ENCODE data around the gene MREG. TPM values are rescaled to one million over a fixed set of nuclear protein-coding genes. Genes with fewer than 3 reads are reported as not detected.

Gene MREG
- total RNA-seq (10.8 TPM), polyA plus RNA-seq (1 to 10 TPM in 3 of 4 donors, under 1 TPM in 1; 0.75 to 2.6 (median 2.0) TPM)

- DNase-seq = peak; percentile 73 to 84 (median 79)
- Histone ChIP-seq H3K36me3 (ENCODE audit: control insufficient read depth, insufficient read depth, low read length) (no peaks in the 10 kb centered on the region), H3K27me3 (ENCODE audit: control insufficient read depth, insufficient read depth, low read length) (no peaks in the 10 kb centered on the region), H3K27ac (ENCODE audit: insufficient read depth, low read length, poor library complexity, severe bottlenecking) (peak within 1 kb of the TSS; percentile 50), H3K9me3 (ENCODE audit: control insufficient read depth in 2 of 2, low read length in 2 of 2) (no peaks in the 10 kb centered on the region), H3K4me1 (ENCODE audit: control insufficient read depth, insufficient read depth, low read length, poor library complexity, severe bottlenecking) (peaks cover 29% of the 10 kb centered on the region), H3K4me3 (ENCODE audit: low read depth, low read length) (peak within 1 kb of the TSS; percentile 79)
- H3K4me1 Mint-ChIP-seq = peaks cover 36 to 58% (median 51%) of the 10 kb centered on the region in 4 donors
- H3K27me3 Mint-ChIP-seq = no peaks in the 10 kb centered on the region
- H3K36me3 Mint-ChIP-seq = peaks cover 5% of the 10 kb centered on the region
- ATAC-seq (ENCODE audit: low read depth in 2 of 2) = peak; percentile 64 to 67
- H3K27ac Mint-ChIP-seq = peak within 1 kb of the TSS; percentile 45 to 91 (median 86)
- no peaks in the 10 kb centered on the region for H3K9me3 Mint-ChIP-seq
- peak within 1 kb of the TSS; percentile 89 to 97 (median 90) for H3K4me3 Mint-ChIP-seq
These were observed at the start of gene MREG for GRCh38 chr2:216013080-216013909. Gene MREG (minus strand): TSS chr2:216013551. CDS start chr2:216013327, 224 bp downstream.

- Histone ChIP-seq H3K27ac (ENCODE audit: insufficient read depth, low read length, poor library complexity, severe bottlenecking) (no peak overlapping the region), H3K9me3 (ENCODE audit: control insufficient read depth in 2 of 2, low read length in 2 of 2) (no peaks in the 10 kb centered on the region), H3K36me3 (ENCODE audit: control insufficient read depth, insufficient read depth, low read length) (peaks cover 28% of the 10 kb centered on the region), H3K4me3 (ENCODE audit: low read depth, low read length) (no peak overlapping the region), H3K4me1 (ENCODE audit: control insufficient read depth, insufficient read depth, low read length, poor library complexity, severe bottlenecking) (peaks cover 22% of the 10 kb centered on the region), H3K27me3 (ENCODE audit: control insufficient read depth, insufficient read depth, low read length) (no peaks in the 10 kb centered on the region)
- Mint-ChIP-seq H3K4me1 (peaks cover 19 to 38% (median 29%) of the 10 kb centered on the region in 4 donors), H3K27ac (peak overlapping the region; percentile 23 to 97 (median 34)), H3K27me3 (no peaks in the 10 kb centered on the region), H3K9me3 (peaks cover 0 to 6% (median 0%) of the 10 kb centered on the region in 7 donors), H3K4me3 (peak overlapping the region in 3 of 4 donors; percentile 8 to 26 (median 15)), H3K36me3 (peaks cover 29% of the 10 kb centered on the region)
- ATAC-seq (ENCODE audit: low read depth in 2 of 2) (peak in 1 of 2 donors; percentile 27), DNase-seq (peak in 1 of 3 donors; percentile 32)
These were observed 46.0 kb upstream of the MREG start for GRCh38 chr2:216059233-216059834.

DNA sequence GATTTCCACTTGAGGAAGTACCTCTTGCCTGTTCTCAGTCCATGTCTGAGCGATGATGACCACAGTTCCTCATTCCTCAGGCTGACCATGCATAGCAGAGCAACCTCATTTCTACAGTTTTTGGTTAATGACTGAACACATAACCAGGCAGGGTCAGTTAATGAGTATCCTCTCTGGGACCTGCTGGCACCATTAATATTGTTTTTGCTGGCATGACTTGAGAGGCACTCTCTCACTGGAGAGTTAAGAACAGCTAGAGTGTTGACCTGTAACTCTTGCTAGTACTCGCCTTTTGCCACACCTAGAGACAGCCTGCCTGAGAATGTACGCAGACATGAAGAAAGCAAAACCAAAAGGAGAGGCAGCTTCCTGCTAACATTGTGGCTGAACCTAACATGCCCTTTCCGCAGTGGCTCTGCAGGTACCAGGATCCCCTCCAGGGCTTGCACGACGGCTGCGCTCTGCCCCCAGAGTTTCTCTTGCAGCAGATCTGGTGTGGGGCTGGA, 44.4 kb upstream of the MREG start:
- Histone ChIP-seq H3K27me3 (ENCODE audit: control insufficient read depth, insufficient read depth, low read length) (no peaks in the 10 kb centered on the region), H3K27ac (ENCODE audit: insufficient read depth, low read length, poor library complexity, severe bottlenecking) (peak overlapping the region; percentile 92), H3K36me3 (ENCODE audit: control insufficient read depth, insufficient read depth, low read length) (peaks cover 16% of the 10 kb centered on the region), H3K9me3 (ENCODE audit: control insufficient read depth in 2 of 2, low read length in 2 of 2) (no peaks in the 10 kb centered on the region), H3K4me3 (ENCODE audit: low read depth, low read length) (peak overlapping the region; percentile 88), H3K4me1 (ENCODE audit: control insufficient read depth, insufficient read depth, low read length, poor library complexity, severe bottlenecking) (peaks cover 22% of the 10 kb centered on the region)
- Mint-ChIP-seq H3K36me3 (peaks cover 29% of the 10 kb centered on the region), H3K27me3 (no peaks in the 10 kb centered on the region), H3K4me1 (peaks cover 19 to 38% (median 29%) of the 10 kb centered on the region in 4 donors), H3K9me3 (peaks cover 0 to 6% (median 0%) of the 10 kb centered on the region in 7 donors), H3K4me3 (peak overlapping the region; percentile 63 to 88 (median 80)), H3K27ac (peak overlapping the region; percentile 97 to 100 (median 99))
- peak; percentile 97 to 98 for ATAC-seq (ENCODE audit: low read depth in 2 of 2)
- DNase-seq = peak; percentile 25 to 91 (median 69)

- H3K27ac ChIP-seq (ENCODE audit: insufficient read depth, low read length, poor library complexity, severe bottlenecking) = peak overlapping the region; percentile 92
- H3K4me3 Mint-ChIP-seq = peak overlapping the region in 3 of 4 donors; percentile 29 to 82 (median 43)
- H3K9me3 Mint-ChIP-seq = peaks cover 0 to 6% (median 0%) of the 10 kb centered on the region in 7 donors
These were observed 43.4 kb upstream of the MREG start for GRCh38 chr2:216056739-216057138.

DNA sequence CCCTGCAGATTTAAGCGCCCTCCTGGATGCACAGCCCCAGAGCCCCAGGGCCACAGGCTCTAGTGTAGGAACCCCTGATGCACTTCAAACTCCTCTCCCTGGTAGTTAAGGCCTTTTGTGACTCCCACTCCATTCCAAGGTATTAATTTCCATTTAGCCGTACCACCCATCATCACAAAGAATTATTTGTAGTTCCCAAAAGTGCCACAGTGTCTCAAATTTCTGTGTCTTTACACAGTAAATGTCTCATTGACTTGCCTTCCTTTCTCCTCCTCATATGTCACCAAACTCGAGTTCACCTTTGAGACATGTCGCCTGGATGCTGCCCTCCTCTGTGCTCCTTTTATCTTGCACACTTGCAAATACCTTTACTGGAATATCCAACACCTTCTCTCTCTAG, 42.3 kb upstream of the MREG start:
- no peak overlapping the region for H3K4me3 ChIP-seq (ENCODE audit: low read depth, low read length)
- H3K9me3 ChIP-seq (ENCODE audit: control insufficient read depth in 2 of 2, low read length in 2 of 2) = no peaks in the 10 kb centered on the region
- no peak for ATAC-seq (ENCODE audit: low read depth in 2 of 2)

More at GRCh38 chr2:216056739-216057138, 43.4 kb upstream of the MREG start:
- Mint-ChIP-seq H3K27me3 (no peaks in the 10 kb centered on the region), H3K4me1 (peaks cover 19 to 38% (median 28%) of the 10 kb centered on the region in 4 donors), H3K27ac (peak overlapping the region; percentile 97 to 100 (median 99)), H3K36me3 (peaks cover 23% of the 10 kb centered on the region)
- Histone ChIP-seq H3K4me1 (ENCODE audit: control insufficient read depth, insufficient read depth, low read length, poor library complexity, severe bottlenecking) (peaks cover 22% of the 10 kb centered on the region), H3K36me3 (ENCODE audit: control insufficient read depth, insufficient read depth, low read length) (peaks cover 8% of the 10 kb centered on the region), H3K4me3 (ENCODE audit: low read depth, low read length) (peak overlapping the region; percentile 88), H3K27me3 (ENCODE audit: control insufficient read depth, insufficient read depth, low read length) (no peaks in the 10 kb centered on the region), H3K9me3 (ENCODE audit: control insufficient read depth in 2 of 2, low read length in 2 of 2) (no peaks in the 10 kb centered on the region)
- DNase-seq = no peak
- no peak for ATAC-seq (ENCODE audit: low read depth in 2 of 2)

GRCh38 chr2:216052420-216052819, 39.1 kb upstream of the MREG start:
- H3K9me3 ChIP-seq (ENCODE audit: control insufficient read depth in 2 of 2, low read length in 2 of 2) = no peaks in the 10 kb centered on the region
- no peaks in the 10 kb centered on the region for H3K9me3 Mint-ChIP-seq
- no peak for ATAC-seq (ENCODE audit: low read depth in 2 of 2)
- H3K4me3 Mint-ChIP-seq = no peak overlapping the region
- no peak overlapping the region for H3K4me3 ChIP-seq (ENCODE audit: low read depth, low read length)
- no peak for DNase-seq
- H3K4me1 ChIP-seq (ENCODE audit: control insufficient read depth, insufficient read depth, low read length, poor library complexity, severe bottlenecking) = peaks cover 10% of the 10 kb centered on the region
- H3K36me3 ChIP-seq (ENCODE audit: control insufficient read depth, insufficient read depth, low read length) = peaks cover 12% of the 10 kb centered on the region
- no peak overlapping the region for H3K27ac ChIP-seq (ENCODE audit: insufficient read depth, low read length, poor library complexity, severe bottlenecking)
- no peak overlapping the region for H3K27ac Mint-ChIP-seq
- peaks cover 7 to 15% (median 13%) of the 10 kb centered on the region in 4 donors for H3K4me1 Mint-ChIP-seq
- no peaks in the 10 kb centered on the region for H3K27me3 Mint-ChIP-seq
- H3K27me3 ChIP-seq (ENCODE audit: control insufficient read depth, insufficient read depth, low read length) = no peaks in the 10 kb centered on the region
- H3K36me3 Mint-ChIP-seq = peaks cover 28% of the 10 kb centered on the region

More for the DNA sequence above, 42.3 kb upstream of the MREG start:
- H3K27me3 Mint-ChIP-seq = no peaks in the 10 kb centered on the region
- no peak overlapping the region for H3K4me3 Mint-ChIP-seq
- no peak overlapping the region for H3K27ac ChIP-seq (ENCODE audit: insufficient read depth, low read length, poor library complexity, severe bottlenecking)
- no peak for DNase-seq
- peaks cover 14 to 38% (median 28%) of the 10 kb centered on the region in 4 donors for H3K4me1 Mint-ChIP-seq
- peaks cover 0 to 6% (median 0%) of the 10 kb centered on the region in 7 donors for H3K9me3 Mint-ChIP-seq
- no peaks in the 10 kb centered on the region for H3K27me3 ChIP-seq (ENCODE audit: control insufficient read depth, insufficient read depth, low read length)
- H3K4me1 ChIP-seq (ENCODE audit: control insufficient read depth, insufficient read depth, low read length, poor library complexity, severe bottlenecking) = peaks cover 22% of the 10 kb centered on the region
- peaks cover 5% of the 10 kb centered on the region for H3K36me3 ChIP-seq (ENCODE audit: control insufficient read depth, insufficient read depth, low read length)
- peaks cover 30% of the 10 kb centered on the region for H3K36me3 Mint-ChIP-seq
- peak overlapping the region; percentile 31 to 95 (median 37) for H3K27ac Mint-ChIP-seq

DNA sequence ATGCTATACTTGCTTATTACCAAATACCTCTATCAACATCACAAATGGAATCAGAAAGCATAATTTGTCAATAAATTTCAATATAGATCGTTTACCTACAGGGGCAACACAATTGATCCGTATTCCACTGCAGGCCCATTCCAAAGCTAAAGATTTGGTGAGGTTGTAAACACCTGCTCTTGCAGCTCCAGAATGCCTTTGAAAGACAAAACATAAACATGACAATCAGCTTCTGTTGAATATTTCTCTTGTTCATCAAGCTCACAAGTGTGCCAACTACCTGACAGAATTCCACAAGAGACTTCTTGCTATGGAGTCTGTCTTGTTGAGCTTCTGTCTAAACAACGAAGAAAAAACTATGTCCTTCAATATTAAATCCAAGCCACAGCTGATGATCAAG, 38.0 kb upstream of the MREG start:
- Mint-ChIP-seq H3K4me1 (peaks cover 0 to 8% (median 5%) of the 10 kb centered on the region in 4 donors), H3K27ac (peak overlapping the region in 1 of 3 donors; percentile 17), H3K36me3 (peaks cover 28% of the 10 kb centered on the region), H3K9me3 (no peaks in the 10 kb centered on the region), H3K27me3 (no peaks in the 10 kb centered on the region), H3K4me3 (no peak overlapping the region)
- Histone ChIP-seq H3K36me3 (ENCODE audit: control insufficient read depth, insufficient read depth, low read length) (peaks cover 18% of the 10 kb centered on the region), H3K4me1 (ENCODE audit: control insufficient read depth, insufficient read depth, low read length, poor library complexity, severe bottlenecking) (no peaks in the 10 kb centered on the region), H3K27me3 (ENCODE audit: control insufficient read depth, insufficient read depth, low read length) (no peaks in the 10 kb centered on the region), H3K27ac (ENCODE audit: insufficient read depth, low read length, poor library complexity, severe bottlenecking) (no peak overlapping the region), H3K4me3 (ENCODE audit: low read depth, low read length) (no peak overlapping the region), H3K9me3 (ENCODE audit: control insufficient read depth in 2 of 2, low read length in 2 of 2) (no peaks in the 10 kb centered on the region)
- DNase-seq (no peak), ATAC-seq (ENCODE audit: low read depth in 2 of 2) (no peak)
